Caco-2 (cell line): Measurements from ENCODE around the gene COPS3. TPM values are rescaled to one million over a fixed set of nuclear protein-coding genes. Genes with fewer than 3 reads are reported as not detected.

Experiments used
- BruUV-seq: library from RNA; stranded (reverse); fragments of 400-500 nt; replicated peaks from 2 replicates; lab custom pipeline; 2021; lab: Mats Ljungman, UMichigan
- CTCF ChIA-PET: fragments of 300-600 bp; sonication (Branson Sonifier 250); formaldehyde crosslinking; loops from one replicate; lab custom pipeline; 2022; ENCODE audit warnings: antibody characterized with exemption; lab: Charles Lee
- POLR2A ChIA-PET: fragments of 300-600 bp; sonication (Branson Sonifier 250); formaldehyde crosslinking; loops from one replicate; lab custom pipeline; 2022; ENCODE audit warnings: antibody characterized with exemption; lab: Charles Lee
- DNase-seq, 2 experiments: peaks; one replicate each; pipeline versions ENCODE4 v3.0.0 to v3.0.0-alpha.2; 2020 to 2022
- H3K27me3 ChIP-seq: replicated peaks from 2 replicates; pipeline ENCODE4 v1.6.0; 2011; ENCODE audit warnings: low read length; ENCODE audit not compliant: control insufficient read depth, insufficient read depth
- H3K36me3 ChIP-seq: 2 replicates; pipeline ENCODE4 v1.5.1; 2011; ENCODE audit warnings: low read length; ENCODE audit not compliant: control insufficient read depth, insufficient read depth
- H3K4me1 ChIP-seq: fragments of 250-450 bp; sonication (Bioruptor Pico); 2 replicates; pipeline ENCODE4 v1.5.1; 2020; ENCODE audit warnings: mild to moderate bottlenecking
- H3K4me3 ChIP-seq: 2 replicates; pipeline ENCODE4 v1.5.1; 2011; ENCODE audit warnings: low read depth, mild to moderate bottlenecking, control low read depth, low read length
- H3K9me3 ChIP-seq: fragments of 250-450 bp; sonication (Bioruptor Pico); 2 replicates; pipeline ENCODE4 v1.5.1; 2020; ENCODE audit warnings: mild to moderate bottlenecking, moderate library complexity
- H3K27ac Mint-ChIP-seq: one replicate; pipeline ENCODE4 v1.8.0; 2022; ENCODE audit warnings: mixed read lengths; ENCODE audit not compliant: unreplicated experiment
- H3K27me3 Mint-ChIP-seq: one replicate; pipeline ENCODE4 v1.8.0; 2022; ENCODE audit warnings: mixed read lengths; ENCODE audit not compliant: insufficient read depth, unreplicated experiment
- H3K36me3 Mint-ChIP-seq: one replicate; pipeline ENCODE4 v1.8.0; 2022; ENCODE audit warnings: mild to moderate bottlenecking, mixed read lengths; ENCODE audit not compliant: insufficient read depth, unreplicated experiment
- H3K4me1 Mint-ChIP-seq: one replicate; pipeline ENCODE4 v1.8.0; 2022; ENCODE audit warnings: low read depth, mixed read lengths; ENCODE audit not compliant: unreplicated experiment
- H3K4me3 Mint-ChIP-seq: one replicate; pipeline ENCODE4 v1.8.0; 2022; ENCODE audit warnings: mild to moderate bottlenecking, moderate library complexity, mixed read lengths; ENCODE audit not compliant: unreplicated experiment
- H3K9me3 Mint-ChIP-seq: one replicate; pipeline ENCODE4 v1.8.0; 2022; ENCODE audit warnings: mixed read lengths; ENCODE audit not compliant: unreplicated experiment
- intact Hi-C: fragments of 100-400 bp; cut with micrococcal nuclease; formaldehyde crosslinking; loops from one replicate; pipeline ENCODE4 v1.10.0; 2022; ENCODE audit not compliant: unreplicated experiment
- total RNA-seq: library from RNA; stranded (reverse); gene quantifications from 2 replicates; pipeline ENCODE4 v1.2.3, GENCODE V29; 2022
- TF ChIP-seq, protein P1 (sequence below), 2 experiments: fragments of 200-600 bp in 1 of 2; IDR thresholded peaks; 1 replicate in 1 of 2; 2 replicates in 1 of 2; pipeline versions ENCODE4 v1.5.1 to v1.8.0; 2011 to 2022; ENCODE audit warnings: antibody characterized with exemption in 1 of 2, control low read depth in 1 of 2, inconsistent platforms in 1 of 2, low read depth in 1 of 2, low read length in 1 of 2, mild to moderate bottlenecking in 1 of 2, moderate library complexity in 1 of 2; ENCODE audit not compliant: insufficient read depth in 1 of 2, severe bottlenecking in 1 of 2, unreplicated experiment in 1 of 2

Gene COPS3
- total RNA-seq, 1 experiment from 2014 or later: 120 TPM

DNA sequence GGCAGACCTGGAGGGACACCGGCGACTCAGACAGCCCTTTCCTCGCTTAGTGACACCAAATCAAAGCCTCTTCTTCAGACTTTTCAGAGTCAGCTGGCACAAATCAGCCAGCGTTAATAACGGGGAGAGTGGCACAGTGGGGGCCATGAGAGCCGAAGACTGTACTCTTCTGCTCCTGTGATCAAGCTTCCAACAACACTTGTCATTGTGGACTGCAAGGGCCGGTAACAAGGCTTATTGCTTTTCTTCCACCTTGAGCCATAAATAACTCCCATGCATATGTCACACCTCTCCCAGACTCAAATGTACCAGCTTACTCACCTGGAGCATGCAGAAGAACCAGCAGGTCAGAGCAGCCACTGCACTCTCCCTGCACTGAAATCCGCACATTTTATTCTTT lies 56.9 kb downstream of the COPS3 start:
- Histone ChIP-seq H3K27me3 (no peaks in the 10 kb centered on the region), H3K4me3 (no peak overlapping the region), H3K4me1 (no peaks in the 10 kb centered on the region), H3K9me3 (no peaks in the 10 kb centered on the region), H3K36me3 (peaks cover 8% of the 10 kb centered on the region)
- H3K27me3 Mint-ChIP-seq: no peaks in the 10 kb centered on the region
- DNase-seq: no peak
- CTCF ChIA-PET: no interaction called here
- no peak overlapping the region for H3K27ac Mint-ChIP-seq
- H3K4me1 Mint-ChIP-seq: no peaks in the 10 kb centered on the region
- H3K4me3 Mint-ChIP-seq: no peak overlapping the region
- TF ChIP-seq, protein P1, sequence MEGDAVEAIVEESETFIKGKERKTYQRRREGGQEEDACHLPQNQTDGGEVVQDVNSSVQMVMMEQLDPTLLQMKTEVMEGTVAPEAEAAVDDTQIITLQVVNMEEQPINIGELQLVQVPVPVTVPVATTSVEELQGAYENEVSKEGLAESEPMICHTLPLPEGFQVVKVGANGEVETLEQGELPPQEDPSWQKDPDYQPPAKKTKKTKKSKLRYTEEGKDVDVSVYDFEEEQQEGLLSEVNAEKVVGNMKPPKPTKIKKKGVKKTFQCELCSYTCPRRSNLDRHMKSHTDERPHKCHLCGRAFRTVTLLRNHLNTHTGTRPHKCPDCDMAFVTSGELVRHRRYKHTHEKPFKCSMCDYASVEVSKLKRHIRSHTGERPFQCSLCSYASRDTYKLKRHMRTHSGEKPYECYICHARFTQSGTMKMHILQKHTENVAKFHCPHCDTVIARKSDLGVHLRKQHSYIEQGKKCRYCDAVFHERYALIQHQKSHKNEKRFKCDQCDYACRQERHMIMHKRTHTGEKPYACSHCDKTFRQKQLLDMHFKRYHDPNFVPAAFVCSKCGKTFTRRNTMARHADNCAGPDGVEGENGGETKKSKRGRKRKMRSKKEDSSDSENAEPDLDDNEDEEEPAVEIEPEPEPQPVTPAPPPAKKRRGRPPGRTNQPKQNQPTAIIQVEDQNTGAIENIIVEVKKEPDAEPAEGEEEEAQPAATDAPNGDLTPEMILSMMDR (IDR thresholded peaks at IDR 0.05; ENCODE audit: insufficient read depth in 1 of 2, low read depth in 1 of 2, low read length in 1 of 2, severe bottlenecking in 1 of 2, unreplicated experiment in 1 of 2): no peak
- intact Hi-C loops: no loop called here
- peaks cover 84% of the 10 kb centered on the region for H3K36me3 Mint-ChIP-seq
- H3K9me3 Mint-ChIP-seq: no peaks in the 10 kb centered on the region
- POLR2A ChIA-PET: no interaction called here
- no TSS peak for BruUV-seq

DNA sequence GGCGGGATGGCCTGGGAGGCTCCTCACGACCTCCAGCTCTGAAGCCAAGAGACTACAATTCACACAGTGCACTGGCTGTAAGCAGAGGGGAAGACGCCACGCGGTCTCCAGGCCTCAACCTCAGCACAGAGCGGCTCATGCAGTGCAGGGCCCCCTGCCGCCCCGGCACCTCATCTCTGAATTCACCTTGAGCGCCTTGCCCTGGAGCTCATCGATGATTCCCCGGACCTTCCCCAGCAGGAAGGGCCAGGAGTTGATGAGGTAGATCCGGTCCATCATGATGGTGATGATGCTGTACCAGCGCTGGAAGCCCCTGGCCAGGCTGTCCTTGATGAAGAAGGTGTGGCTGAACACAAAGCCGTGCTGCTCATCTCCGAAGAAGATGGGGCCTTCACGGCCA lies 57.3 kb downstream of the COPS3 start:
- BruUV-seq: no TSS peak
- H3K4me3 Mint-ChIP-seq: no peak overlapping the region
- H3K4me3 ChIP-seq: no peak overlapping the region
- H3K9me3 ChIP-seq: no peaks in the 10 kb centered on the region
- TF ChIP-seq, protein P1 (IDR thresholded peaks at IDR 0.05; ENCODE audit: insufficient read depth in 1 of 2, low read depth in 1 of 2, low read length in 1 of 2, severe bottlenecking in 1 of 2, unreplicated experiment in 1 of 2): no peak
- CTCF ChIA-PET: no interaction called here
- H3K27ac Mint-ChIP-seq: no peak overlapping the region
- POLR2A ChIA-PET: no interaction called here
- intact Hi-C loops: no loop called here
- H3K9me3 Mint-ChIP-seq: no peaks in the 10 kb centered on the region
- no peaks in the 10 kb centered on the region for H3K4me1 Mint-ChIP-seq
- no peaks in the 10 kb centered on the region for H3K4me1 ChIP-seq
- no peaks in the 10 kb centered on the region for H3K27me3 ChIP-seq
- H3K27me3 Mint-ChIP-seq: no peaks in the 10 kb centered on the region
- no peak for DNase-seq
- H3K36me3 Mint-ChIP-seq: peaks cover 84% of the 10 kb centered on the region
- H3K36me3 ChIP-seq: peaks cover 7% of the 10 kb centered on the region

- POLR2A ChIA-PET: no interaction called here
- no peaks in the 10 kb centered on the region for H3K27me3 ChIP-seq
- BruUV-seq: no TSS peak
- no peaks in the 10 kb centered on the region for H3K27me3 Mint-ChIP-seq
- peaks cover 10% of the 10 kb centered on the region for H3K36me3 ChIP-seq
- intact Hi-C loops: no loop called here
- CTCF ChIA-PET: no interaction called here
- no peaks in the 10 kb centered on the region for H3K9me3 ChIP-seq
- H3K36me3 Mint-ChIP-seq: peaks cover 83% of the 10 kb centered on the region
- no peak overlapping the region for H3K27ac Mint-ChIP-seq
- H3K4me3 Mint-ChIP-seq: no peak overlapping the region
- H3K9me3 Mint-ChIP-seq: no peaks in the 10 kb centered on the region
- H3K4me1 Mint-ChIP-seq: no peaks in the 10 kb centered on the region
- no peaks in the 10 kb centered on the region for H3K4me1 ChIP-seq
- DNase-seq: no peak
- TF ChIP-seq, protein P1 (IDR thresholded peaks at IDR 0.05; ENCODE audit: insufficient read depth in 1 of 2, low read depth in 1 of 2, low read length in 1 of 2, severe bottlenecking in 1 of 2, unreplicated experiment in 1 of 2): no peak
- no peak overlapping the region for H3K4me3 ChIP-seq
Measured at GRCh38 chr17:17221329-17221728, 59.7 kb downstream of the COPS3 start.
